GM18517 (cell line): ENCODE measurements around the gene FAM180A.

Experiments
- ATAC-seq: cut with Tn5 transposase; IDR thresholded peaks from one replicate; pipeline ENCODE4 v1.9.1; 2021; ENCODE audit warnings: mild to moderate bottlenecking, moderate library complexity; ENCODE audit not compliant: unreplicated experiment

The FAM180A gene

DNA sequence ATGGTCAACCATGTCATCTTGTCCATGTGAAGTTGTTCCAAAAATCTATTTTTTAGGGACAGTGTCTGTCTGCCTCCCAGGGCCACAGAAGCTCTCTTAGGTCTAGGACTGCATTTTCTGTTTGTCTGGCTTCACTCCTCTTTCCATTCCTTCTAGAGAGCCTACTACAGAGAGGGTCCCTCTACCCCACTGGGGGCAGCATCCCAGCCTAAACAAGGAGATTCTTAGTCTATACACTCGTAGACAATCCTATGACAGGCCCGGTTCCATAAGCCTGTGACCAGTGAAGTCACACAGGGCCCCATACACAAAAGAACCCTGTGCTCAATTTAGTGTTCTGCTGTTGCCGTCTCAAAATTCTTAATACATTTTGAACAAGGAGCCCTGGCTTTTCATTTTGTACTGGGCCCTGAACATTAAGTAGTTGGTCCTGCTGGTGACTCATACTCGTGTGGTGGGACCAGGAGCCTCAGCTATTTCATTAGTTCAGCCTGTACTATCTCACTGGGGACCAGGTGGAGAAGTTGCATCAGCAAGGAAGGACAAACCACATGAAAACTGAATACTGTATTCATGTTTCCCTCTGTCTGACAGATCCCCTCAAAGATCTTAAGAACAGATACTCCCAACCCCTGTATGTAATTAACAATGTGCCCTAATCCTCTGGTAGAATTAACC, 23.5 kb upstream of the FAM180A start:
- ATAC-seq: no peak

DNA sequence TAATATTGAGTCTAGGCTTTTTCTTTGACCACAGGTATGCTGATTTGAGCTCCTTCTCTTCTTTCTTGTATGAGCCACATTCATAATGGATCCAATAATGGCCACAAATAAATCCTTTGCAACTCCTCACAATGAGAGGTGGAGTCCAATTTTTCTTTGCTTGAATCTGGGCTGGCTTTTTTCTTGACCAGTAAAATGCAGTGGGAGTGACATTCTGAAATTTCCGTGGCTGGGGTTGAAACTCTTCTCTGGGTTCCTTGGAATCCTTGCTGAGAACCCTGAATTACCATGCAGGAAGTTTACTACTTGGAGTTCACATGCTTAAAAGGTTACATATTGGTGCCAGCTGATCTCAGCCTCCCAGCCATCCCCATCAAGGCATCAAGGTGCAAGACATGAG, 22.4 kb upstream of the FAM180A start:
- ATAC-seq: no peak

DNA sequence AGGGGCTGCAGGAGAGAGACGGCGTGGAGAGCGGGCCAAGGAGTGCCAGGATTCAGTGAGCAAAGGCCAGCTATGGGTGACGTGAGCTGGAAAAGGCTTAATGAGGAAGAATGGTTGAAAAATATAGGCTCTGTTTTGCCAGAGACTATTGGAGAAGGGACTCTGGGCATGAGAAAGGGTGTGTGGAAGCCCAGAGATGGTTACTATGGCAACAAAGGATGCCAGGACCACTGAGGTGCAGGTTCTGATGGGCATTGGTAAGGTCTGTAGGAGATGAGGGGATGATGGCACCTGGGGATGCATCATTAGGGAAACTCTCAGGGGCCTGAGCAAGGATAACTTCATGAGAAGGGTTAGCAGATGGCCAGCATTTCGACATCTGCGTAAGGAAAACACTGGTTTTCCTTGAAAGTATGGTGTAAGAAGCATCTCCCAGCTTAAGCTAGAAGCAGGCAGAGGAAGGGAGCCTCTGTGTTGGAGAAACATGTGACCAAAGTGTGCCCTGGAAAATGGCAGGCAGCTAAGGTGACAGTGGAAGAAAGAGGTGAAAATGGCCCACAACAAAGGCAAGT, 21.6 kb upstream of the FAM180A start:
- no peak for ATAC-seq

DNA sequence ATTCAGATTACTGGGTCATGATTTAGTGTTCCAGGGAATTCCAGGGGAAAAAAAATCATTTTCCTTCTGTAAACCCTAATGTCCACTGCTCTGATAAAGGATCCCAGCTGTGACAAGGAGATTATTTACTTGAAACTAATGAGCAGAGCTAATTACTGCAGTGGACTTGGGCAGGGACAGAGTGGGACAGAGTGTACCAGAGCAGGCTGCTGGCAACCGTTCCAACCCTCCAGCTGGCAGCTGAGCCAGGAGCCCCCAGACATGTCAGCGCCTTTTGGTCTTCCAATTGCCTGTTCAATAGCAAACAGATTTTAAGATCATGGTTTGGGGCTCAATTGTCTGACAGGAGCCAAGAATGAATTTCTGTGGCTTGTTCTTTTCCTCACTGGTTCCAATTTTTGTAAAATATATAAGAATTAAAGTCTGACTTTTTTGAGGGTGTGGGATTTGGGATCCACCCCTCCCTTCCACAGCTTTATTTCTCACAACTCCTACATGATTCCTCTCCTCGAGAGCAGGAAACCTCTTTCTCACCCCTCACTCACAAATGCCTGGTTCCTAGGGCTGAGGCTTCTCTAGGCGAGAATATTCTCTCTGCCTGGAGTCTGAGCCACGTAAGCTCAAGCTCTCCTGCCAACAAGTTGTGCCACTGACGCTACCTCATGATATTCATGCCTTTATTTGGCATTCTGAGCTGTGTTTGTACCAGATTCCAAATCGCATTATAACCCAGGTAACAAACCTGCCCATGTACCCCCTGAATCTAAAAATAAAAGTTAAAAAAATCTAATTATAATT, 20.6 kb upstream of the FAM180A start:
- no peak for ATAC-seq

DNA sequence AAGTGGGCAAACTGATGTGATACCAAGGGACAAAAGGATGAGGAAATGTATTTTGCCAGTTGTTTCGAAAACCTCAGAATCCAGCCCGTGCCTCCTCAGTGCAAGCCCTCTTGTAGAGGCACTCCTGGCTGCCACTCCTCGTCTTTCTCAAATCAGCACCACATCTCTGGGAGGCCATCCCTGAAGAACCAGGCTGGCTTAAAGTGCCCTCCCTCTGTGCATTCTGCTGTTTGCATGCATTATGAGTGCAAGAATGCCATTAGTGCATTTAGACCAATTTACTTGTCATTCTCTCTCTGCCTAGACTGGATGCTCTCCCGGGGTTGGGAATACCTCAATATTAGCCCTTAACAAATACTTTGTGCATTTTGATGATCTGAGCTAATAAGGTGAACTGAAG, 19.9 kb upstream of the FAM180A start:
- ATAC-seq: no peak

DNA sequence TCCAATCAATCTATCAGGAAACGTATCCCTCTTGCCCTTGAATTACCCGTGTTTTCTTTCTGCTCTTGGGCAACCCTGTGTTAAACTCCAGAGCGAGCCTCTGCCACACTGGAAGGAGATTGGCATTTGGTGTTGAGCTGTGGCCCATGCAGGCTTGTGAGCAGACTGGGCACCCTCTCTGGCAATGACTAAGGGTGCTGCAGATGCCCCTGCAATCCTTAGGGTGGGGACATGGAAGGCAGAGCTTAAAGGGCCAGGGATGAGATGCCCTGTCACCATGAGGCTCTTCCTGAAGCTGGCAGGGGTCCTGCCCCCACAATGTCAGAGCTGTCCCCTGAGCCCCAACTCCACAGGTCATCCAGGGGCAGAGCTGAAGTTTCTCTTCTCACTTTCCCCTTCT, 19.5 kb upstream of the FAM180A start:
- no peak for ATAC-seq

DNA sequence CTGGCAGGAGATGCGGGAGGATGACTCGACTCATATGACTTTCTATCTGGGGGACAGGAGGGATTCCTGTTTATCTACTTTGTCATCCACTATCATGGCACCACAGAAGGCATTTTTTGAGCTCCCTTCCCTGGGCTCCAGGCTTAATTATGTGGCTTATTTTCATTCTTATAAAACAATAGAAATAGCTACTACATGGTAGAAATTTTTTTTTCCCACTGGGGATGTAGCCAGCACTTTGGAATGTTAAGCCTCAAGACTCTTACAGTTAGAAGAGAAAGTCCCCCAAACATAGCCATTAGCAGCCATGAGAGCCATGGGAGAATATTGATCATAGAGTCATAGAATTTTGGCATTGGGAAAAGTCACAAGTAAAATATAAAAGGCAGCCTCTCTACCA, 14.6 kb upstream of the FAM180A start:
- no peak for ATAC-seq

DNA sequence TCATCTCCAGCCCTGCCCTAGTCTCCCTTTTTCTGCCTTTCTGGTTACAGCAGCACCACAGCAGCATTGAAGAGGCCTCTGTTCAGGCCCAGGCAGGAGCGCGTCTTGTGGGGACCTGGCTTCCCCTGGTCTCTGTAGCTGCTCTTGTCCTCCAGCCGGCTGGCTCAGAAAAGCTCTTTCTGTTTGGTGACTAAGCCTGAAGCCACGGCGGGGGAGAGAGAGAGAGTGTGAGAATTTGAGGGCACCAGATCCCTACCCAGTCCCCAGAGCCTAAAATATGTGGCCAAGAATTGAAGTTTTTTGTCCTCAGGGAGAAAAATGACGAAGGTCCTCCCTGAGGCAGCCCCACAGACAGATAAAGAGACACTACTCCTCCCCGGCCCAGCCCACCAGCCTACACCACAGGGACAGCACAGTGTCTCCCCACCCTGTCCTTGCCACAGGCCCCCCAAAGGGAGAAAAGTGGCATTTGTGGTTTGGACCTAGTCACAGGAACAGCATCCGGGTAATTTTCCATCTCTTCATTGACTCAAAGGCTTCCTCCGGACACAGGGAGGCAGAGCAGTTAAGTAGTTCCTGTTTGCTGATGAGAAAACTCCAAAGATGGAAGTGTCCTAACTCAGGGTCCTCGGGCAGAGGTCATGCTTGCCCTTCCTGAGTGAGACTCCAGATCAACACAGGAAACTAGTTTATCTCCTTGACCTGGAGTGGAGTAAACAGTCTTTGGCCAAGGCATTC, 13.3 kb upstream of the FAM180A start:
- no peak for ATAC-seq

DNA sequence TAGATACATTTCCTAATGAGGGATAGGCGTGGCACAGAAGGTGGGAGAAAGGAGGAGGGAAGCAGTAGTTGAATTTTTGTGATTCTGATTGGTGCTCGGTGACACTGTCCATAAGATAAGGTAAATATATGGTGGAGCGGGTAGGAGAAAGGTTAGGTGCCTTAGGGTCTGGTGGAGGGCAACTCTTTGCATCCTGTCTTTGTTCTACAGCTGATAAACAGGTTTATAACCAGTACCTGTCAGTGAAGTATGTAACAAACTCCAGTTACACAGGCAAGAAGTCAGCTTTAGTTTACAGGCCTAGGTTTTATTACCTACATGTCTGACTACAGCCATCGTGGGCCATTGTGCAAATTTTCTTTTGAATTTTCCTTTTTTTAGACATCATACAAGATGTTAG, 10.9 kb upstream of the FAM180A start:
- ATAC-seq: no peak

DNA sequence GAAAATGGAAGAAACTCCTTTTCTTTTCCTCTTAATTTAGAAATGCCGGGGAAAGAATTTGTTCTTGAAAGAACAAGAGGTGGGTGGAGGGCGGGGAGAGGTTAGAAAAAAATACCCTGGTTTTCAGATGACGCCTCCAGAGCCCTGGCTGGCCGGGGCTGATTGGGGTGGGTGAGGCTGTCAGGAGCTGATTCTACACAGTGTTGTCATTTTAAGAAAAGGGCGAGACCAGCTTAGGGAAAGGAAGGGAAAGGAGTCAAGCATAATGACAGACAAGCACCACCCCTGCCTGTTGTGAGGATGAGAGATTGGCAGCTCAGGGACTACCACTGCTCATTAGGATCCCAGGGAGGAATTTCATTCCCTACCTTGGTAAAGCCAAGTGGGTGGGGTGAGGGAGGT, 9.9 kb upstream of the FAM180A start:
- ATAC-seq: no peak

DNA sequence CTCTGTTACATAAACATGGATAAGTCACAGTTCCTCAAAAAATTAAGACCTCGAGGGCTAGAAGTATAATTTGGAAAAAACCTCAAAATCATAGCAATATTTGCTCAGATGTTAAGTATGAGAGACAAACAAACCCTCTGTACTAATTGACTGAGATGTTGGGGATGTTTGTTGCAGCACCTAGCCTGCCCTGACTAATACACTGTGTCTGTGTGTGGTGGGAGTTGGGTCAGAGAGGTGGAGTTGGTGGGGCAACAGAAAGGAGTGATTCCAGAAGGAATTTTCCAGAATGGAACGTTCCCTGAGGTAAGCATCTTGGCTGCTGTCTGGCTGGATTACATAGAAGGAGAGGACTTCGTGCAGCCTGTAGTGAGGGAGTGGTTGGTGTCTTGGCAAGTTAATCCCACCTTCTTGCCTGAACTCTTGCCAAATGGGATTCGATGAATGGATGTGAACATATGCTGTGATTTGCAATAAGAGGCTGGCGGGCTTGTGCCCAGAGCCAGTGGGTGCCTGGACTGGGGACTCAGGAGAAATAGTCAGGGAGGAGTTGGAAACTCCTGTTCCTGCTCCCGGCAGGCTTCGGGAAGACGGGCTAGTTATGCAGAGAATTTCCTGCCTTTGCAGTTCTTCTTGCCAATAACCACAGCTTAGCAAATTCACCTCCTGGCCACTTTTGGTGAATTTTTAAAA, 9.3 kb upstream of the FAM180A start:
- ATAC-seq: no peak

DNA sequence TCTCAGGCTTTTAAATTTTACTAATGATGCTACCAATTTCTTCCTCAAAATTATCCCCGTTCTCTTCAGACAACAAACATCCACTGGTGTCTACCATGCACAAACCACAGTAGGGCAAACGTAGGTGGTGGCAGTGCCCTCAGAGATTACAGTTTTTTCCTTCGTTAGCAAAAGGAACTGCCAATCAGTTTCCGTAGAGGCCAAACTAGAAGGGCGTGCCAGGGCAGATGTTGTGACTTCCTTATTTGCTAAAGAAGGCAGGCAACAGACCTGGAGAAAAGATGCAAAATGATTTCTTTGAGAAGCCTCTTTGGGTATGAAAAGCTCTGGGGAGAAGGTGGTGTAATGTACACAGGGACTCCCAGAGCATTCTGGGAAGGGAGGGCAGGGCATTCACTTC, 7.6 kb upstream of the FAM180A start:
- no peak for ATAC-seq

DNA sequence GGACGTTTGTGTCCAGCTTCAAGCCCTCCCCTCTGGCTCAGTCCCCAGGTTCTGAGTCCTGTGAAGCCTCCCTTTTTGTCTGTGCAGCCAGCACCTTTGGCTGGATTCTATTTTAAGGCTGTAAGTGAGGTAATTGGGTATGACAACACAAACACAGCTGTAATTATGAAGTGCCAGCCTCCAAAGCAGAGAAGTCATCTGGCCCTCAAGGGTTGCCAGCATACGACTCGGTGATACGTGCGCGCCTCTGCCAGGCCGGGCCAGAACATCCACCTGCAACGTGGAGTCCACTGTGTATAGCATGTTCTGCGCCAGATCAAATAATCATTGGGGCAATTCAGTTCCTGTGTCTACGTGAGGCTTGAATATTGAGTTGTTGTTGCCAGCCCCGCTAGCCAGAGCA, 6.7 kb upstream of the FAM180A start:
- ATAC-seq: no peak

DNA sequence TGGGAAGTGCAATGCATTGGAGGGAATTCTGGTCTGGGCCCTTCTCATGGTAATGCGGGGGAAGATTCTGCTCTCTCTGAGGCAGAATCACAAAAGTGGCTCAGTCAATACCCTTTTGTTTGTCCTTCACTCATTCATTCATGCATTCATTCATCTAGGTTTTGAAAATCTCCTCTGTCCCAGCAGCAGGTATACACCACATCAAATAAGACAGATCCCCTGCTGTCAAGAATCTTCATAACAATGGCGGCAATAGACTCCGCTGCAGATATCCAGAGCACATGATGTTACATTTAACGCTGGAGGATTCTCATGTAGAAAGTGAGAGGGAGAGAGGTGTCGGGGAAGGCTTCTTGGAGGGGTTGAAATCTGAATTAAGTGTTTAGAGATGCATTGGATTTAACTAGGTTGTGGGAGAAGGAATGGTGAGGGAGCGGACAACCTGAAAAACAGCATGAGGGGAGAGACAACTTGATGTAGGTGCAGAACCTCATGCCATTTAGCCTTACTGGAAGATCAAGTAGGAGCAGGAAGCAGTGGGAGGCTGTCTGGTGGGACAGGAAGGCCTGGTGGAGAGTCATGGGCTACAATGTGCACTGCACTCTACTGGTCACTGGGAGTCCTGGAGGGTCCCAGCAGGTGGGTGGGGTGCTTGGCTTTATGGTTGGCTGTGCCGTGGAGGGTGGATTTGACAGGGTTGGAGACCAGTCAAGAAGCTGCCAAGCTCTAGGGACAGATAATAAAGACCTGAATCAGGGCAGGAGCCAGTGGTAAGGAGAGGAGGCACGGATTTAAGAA, 5.2 kb upstream of the FAM180A start:
- no peak for ATAC-seq

DNA sequence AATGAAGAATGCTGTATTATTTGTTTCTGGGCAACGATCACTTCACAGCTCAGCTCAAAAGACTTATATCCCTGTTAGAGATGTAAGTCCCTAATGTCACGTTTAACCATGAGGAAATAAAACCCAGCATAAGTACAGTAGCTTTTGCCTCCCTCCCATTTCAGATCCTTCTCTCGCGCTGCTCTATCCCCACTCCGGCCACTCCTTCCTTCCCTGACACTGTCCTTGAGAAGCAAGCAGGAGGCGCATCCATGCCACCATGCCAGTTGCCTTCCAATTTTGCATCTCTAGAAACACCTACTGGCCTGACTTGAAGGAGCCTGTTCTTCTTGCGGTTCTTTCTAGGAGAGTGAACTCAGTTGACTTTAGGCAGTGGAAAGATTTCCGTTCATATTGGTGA, 1.2 kb downstream of the FAM180A start:
- no peak for ATAC-seq

DNA sequence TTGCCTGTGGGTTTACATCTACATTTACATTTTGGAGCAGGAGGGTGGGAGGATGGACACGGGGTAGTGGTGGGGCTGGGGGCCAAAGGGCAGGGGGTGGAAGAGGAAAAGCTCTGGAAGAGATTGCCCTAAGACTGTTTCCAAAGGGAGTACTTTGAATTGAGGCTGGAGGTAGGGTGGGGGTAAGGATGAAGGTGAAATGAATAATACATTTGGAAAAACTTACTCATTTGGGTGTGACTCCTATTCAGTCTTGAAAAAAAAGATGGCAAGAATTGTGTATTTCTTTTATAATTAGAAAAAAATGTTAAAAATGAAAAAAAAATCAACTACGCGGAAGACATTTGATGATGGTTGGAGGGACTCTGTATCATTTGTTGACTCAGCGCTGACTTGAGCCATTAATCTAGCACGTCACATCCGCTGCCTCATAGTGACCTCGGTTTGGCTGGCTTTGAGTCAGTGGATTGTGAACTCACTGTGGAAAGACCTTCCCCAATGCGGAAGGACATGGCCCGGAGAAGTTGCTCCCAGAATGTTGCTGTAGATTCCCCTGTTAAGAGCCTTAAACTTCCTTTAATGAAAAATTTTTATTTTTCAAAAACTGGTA, 2.8 kb downstream of the FAM180A start:
- no peak for ATAC-seq

DNA sequence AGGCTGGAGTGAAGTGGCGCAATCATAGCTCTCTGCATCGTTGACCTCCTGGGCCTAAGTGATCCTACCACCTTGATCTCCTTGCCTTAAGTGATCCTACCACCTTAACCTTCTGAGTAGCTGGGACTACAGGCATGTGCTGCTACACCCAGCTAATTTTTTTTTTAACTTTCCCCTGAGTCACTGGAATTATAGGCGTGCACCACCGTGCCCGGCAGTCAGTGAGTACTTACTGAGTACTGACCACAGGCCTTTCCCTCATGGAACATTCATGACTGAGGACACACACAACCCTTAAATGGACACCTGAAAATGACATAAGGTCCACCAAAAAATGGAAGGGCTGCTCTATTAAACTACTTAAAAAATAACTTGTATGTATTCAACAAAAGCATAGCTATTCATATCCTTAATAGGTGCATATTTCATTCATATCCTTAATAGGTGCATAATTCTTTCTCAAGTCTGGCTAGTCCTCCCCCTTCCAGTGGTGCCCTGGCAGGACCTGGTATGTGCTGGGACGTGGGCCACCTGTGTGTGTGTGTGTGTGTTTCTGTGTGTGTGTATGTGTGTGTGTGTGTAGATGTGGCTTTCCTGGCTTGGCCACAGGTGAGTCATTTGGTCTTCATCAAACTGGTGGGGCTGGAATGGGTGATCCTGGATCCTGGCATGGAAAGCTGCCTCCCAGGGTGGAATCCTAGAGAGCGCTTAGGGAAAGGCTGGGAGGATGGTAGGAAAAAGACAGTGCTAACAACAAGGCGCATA, 3.5 kb downstream of the FAM180A start:
- ATAC-seq: no peak

DNA sequence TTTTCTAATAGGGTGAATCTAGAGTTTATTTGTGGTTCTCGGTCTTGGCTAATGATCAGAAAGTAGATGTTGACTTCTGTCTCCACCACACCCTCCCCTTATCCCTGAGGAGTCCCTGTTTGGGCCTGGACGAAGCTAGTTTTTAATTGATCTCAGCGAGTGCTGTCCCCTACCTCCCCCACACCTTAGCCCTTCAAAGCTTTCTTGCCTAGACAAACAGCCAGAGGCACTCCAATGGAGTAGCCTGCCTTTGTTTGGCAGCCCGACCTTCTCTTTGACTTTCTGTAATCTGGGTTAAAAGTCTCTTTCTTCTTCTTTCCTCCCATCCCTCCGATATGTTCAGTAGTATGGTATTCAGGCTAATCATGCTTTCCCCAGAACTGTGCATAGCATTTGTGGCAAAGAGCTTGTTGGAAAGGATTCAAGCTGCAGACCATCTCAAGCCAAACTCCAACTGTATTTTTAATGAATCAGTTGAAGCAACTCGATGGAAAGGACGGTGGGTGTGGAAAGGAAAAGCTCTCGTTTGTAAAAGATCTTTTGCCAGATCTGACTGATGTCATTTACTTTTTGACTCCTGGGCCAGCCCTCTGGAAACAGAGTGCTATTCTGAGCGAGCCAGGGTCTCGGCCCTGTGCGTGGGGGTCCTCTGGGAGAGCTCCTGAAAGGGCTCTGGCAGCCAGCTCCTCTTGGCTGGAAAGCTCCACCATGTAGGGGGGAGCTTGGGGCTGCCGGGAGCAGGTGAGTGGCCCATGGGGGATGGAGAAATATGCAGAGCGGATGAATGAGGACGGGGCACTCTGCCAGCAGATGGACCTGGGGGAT, 4.5 kb downstream of the FAM180A start:
- ATAC-seq: no peak
